Urinary bladder (tissue), 4 donors: ENCODE measurements around the gene TNIK. TPM values are rescaled to one million over a fixed set of nuclear protein-coding genes. Genes with fewer than 3 reads are reported as not detected.

ENCODE experiments used
- DNase-seq: peaks from one replicate; pipeline ENCODE4 v3.0.0-alpha.2; 2015; ENCODE audit errors: extremely low spot score
- H3K27ac ChIP-seq: one replicate; pipeline ENCODE4 v1.5.1; 2013; ENCODE audit warnings: low read depth, mild to moderate bottlenecking, moderate library complexity
- H3K36me3 ChIP-seq: one replicate; pipeline ENCODE4 v1.6.1; 2013; ENCODE audit warnings: mild to moderate bottlenecking, moderate library complexity; ENCODE audit not compliant: insufficient read depth
- H3K4me1 ChIP-seq: one replicate; pipeline ENCODE4 v1.6.1; 2013; ENCODE audit warnings: mild to moderate bottlenecking, moderate library complexity; ENCODE audit not compliant: insufficient read depth
- H3K4me3 ChIP-seq: one replicate; pipeline ENCODE4 v1.5.1; 2013; ENCODE audit warnings: low read depth, low read length
- WGBS: extraction: QIAGEN DNeasy Blood & Tissue Kit; methylation state at CpG from one replicate; pipeline ENCODE4 v1.1.7; 2013; 5-methylcytosine and 5-hydroxymethylcytosine counted together
- polyA plus RNA-seq: library from polyadenylated mRNA; stranded (reverse); fragments of 200-250 nt; gene quantifications from one replicate; pipeline ENCODE4 v1.2.3, GENCODE V29; 2013
- total RNA-seq: library from RNA; depleted of rRNA; stranded (reverse); fragments of >200 nt; gene quantifications from one replicate; pipeline ENCODE4 v1.2.3, GENCODE V29; 2014
- donor health status: healthy with polysubstance abuse.
- donor health status: healthy.

TNIK gene
- total and polyA plus RNA-seq, 2 donors: 6.5 to 26.6 TPM

GRCh38 chr3:171225165-171225564 lies 235.0 kb downstream of the TNIK start:
- Histone ChIP-seq H3K27ac (no peak overlapping the region), H3K4me3 (no peak overlapping the region), H3K4me1 (no peaks in the 10 kb centered on the region), H3K36me3 (no peaks in the 10 kb centered on the region)
- DNase-seq: no peak
- WGBS: 89% methylated on average over 2 of the region's 2 CpGs

GRCh38 chr3:171223396-171223795 lies 236.8 kb downstream of the TNIK start:
- H3K27ac ChIP-seq: no peak overlapping the region
- 95% methylated on average over 1 of the region's 1 CpG for WGBS
- H3K4me3 ChIP-seq: no peak overlapping the region

DNA sequence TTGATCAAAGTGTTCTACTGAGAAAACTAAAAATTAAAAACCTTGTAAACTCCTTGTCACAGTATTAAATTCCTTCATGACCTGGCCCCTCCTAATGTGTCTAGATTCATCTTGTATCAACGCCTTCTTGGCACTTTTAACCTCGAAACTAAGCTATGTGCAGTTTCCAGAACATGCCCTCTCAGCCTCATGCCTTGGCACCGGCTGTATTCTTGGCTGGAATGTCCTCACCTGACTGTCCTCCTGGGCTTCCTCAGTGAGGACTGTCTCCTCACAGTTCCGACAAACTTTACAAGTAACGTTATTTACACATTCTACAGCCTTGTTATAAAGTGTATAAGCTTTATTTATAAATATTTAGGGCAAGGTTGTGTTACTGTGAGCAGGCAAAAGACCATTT lies 237.2 kb downstream of the TNIK start:
- H3K27ac ChIP-seq: no peak overlapping the region
- WGBS: 65% methylated on average over 5 of the region's 5 CpGs

More at GRCh38 chr3:171223396-171223795, 236.8 kb downstream of the TNIK start:
- no peak for DNase-seq
- no peaks in the 10 kb centered on the region for H3K36me3 ChIP-seq
- H3K4me1 ChIP-seq: no peaks in the 10 kb centered on the region

DNA sequence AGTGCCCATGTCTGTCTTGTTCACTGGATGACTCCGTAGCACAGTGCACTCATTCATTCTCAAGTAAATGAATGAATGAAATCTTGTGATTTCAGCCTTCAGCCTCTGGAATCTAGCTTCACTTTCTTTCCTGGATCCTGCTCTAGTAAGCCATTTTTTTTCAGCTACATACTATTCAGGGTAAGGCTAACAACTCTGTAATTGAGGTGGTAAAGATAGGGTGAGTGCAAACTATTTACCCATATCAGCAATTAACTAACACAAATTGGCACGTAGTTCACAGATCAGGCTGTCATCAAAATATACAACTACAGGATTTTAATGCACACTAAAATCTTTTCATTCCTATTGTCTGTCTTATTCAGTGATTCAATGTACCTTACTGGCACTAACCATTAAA lies 238.6 kb downstream of the TNIK start:
- Histone ChIP-seq H3K4me3 (no peak overlapping the region), H3K36me3 (no peaks in the 10 kb centered on the region), H3K27ac (no peak overlapping the region), H3K4me1 (no peaks in the 10 kb centered on the region)
- DNase-seq: no peak
- 96% methylated on average over 2 of the region's 2 CpGs for WGBS

More for the DNA sequence above, 237.2 kb downstream of the TNIK start:
- no peaks in the 10 kb centered on the region for H3K36me3 ChIP-seq
- no peaks in the 10 kb centered on the region for H3K4me1 ChIP-seq
- no peak for DNase-seq
- no peak overlapping the region for H3K4me3 ChIP-seq

- DNase-seq: no peak
- Histone ChIP-seq H3K4me3 (no peak overlapping the region), H3K36me3 (no peaks in the 10 kb centered on the region), H3K4me1 (no peaks in the 10 kb centered on the region), H3K27ac (no peak overlapping the region)
- 83% methylated on average over 2 of the region's 2 CpGs for WGBS
Measured at GRCh38 chr3:171221104-171221503, 239.1 kb downstream of the TNIK start.

GRCh38 chr3:171219258-171219657 lies 240.9 kb downstream of the TNIK start:
- no peak for DNase-seq
- Histone ChIP-seq H3K4me3 (no peak overlapping the region), H3K27ac (no peak overlapping the region), H3K4me1 (no peaks in the 10 kb centered on the region), H3K36me3 (no peaks in the 10 kb centered on the region)

DNA sequence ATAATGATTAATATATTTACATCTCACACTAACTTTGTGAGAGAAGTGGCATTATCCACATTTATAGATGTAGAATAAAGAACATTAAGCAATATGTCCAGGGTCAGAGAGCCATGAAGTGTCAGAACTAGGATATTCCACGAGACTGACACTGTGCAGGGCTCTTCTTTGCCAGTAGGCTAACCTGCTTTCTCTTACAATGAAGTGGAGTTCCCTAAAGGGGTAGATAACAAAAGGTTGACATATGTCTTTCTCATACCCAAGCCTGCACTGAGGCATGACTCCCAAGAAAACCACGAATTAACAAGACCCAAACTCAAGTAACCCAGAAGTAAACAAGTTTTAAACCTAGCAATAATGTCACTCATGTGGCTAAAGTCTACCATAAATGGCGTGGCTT lies 242.1 kb downstream of the TNIK start:
- 82% methylated on average over 3 of the region's 3 CpGs for WGBS
- no peaks in the 10 kb centered on the region for H3K36me3 ChIP-seq
- DNase-seq: no peak
- H3K4me3 ChIP-seq: no peak overlapping the region
- H3K27ac ChIP-seq: no peak overlapping the region
- H3K4me1 ChIP-seq: no peaks in the 10 kb centered on the region

DNA sequence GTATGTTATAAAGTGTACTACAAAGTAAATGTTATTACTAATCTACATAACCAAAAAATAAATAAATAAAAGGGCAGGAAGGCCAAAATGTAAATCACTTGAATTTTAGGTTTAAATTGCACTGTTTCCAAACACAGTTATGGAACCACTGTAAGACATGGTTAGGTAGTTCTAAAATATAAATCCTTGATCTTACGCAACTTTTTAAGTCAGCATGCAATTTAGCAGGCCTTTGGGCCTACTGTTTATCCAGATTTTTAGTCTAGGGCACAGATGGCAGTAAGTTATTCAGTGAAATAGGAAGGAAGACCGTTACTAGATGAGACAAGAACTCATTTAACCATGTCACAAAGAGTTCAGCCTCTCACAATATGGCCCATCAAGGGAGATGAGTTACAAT lies 246.3 kb downstream of the TNIK start:
- H3K27ac ChIP-seq: no peak overlapping the region
- no peak for DNase-seq
- no peaks in the 10 kb centered on the region for H3K4me1 ChIP-seq

DNA sequence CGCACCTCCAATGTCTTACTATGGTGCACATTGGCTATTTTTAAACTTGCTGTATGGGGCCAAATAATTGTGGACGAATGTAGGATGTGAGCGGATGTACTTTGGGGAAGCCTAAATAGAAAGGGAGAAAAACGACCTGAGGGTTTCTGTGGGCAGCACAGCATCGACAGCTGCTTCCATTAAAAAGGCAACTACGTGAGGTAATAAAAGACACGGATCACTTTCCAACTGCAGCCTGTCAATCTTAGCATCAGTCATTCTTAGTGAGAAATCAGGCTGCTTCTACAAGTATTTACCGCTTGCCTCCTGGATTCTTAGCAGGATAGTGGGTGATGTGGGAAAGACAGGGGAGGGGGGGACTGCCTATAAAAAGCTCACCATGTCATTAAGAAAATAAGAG lies 247.0 kb downstream of the TNIK start:
- Histone ChIP-seq H3K4me1 (no peaks in the 10 kb centered on the region), H3K4me3 (no peak overlapping the region), H3K27ac (no peak overlapping the region), H3K36me3 (no peaks in the 10 kb centered on the region)
- no peak for DNase-seq
- WGBS: 80% methylated on average over 8 of the region's 8 CpGs

More for the DNA sequence above, 246.3 kb downstream of the TNIK start:
- 92% methylated on average over 2 of the region's 2 CpGs for WGBS
- no peaks in the 10 kb centered on the region for H3K36me3 ChIP-seq
- H3K4me3 ChIP-seq: no peak overlapping the region

- Histone ChIP-seq H3K36me3 (no peaks in the 10 kb centered on the region), H3K4me1 (no peaks in the 10 kb centered on the region), H3K4me3 (no peak overlapping the region), H3K27ac (no peak overlapping the region)
- 89% methylated on average over 3 of the region's 3 CpGs for WGBS
- no peak for DNase-seq
Measured at GRCh38 chr3:171212648-171213047, 247.6 kb downstream of the TNIK start.

DNA sequence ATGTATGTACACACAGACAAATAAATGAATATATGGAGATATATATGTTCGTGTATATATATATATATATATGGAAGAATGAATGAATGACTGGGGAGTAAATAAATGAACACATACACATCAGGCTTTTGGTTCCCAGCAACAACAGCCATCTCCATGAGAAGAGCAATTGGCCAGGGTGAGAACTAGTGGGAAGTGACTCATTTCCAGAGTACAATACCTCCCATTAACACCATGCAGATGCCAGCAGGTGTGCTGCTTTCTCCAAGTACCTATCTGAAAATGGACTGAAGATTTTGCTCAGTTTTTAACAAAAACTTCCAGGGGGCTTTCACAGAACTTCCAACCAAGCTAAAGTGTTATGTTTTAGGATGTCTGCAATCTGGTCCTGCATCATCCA lies 253.9 kb downstream of the TNIK start:
- no peak for DNase-seq
- H3K36me3 ChIP-seq: peaks cover 1% of the 10 kb centered on the region
- H3K27ac ChIP-seq: no peak overlapping the region
- 87% methylated on average over 1 of the region's 1 CpG for WGBS
- H3K4me1 ChIP-seq: no peaks in the 10 kb centered on the region
- H3K4me3 ChIP-seq: no peak overlapping the region

DNA sequence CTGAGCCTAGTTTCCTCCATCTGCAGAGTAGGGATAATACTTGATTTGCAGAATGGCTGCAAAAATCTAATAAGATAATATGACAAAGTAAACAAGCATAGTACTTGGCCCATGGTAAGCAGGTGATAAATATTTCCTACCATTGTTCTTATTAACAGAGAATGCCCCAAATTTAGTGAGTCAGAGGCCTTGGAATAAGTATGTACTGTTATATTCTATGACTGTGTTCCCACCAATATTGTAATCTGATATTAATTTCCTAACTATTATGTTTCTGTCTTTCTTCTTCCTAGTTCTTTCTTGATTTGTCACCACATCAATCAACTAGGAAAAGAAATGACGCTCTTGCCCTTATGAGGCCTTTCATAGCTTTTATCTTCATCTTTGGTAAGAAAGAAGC lies 255.3 kb downstream of the TNIK start:
- Histone ChIP-seq H3K27ac (no peak overlapping the region), H3K4me1 (no peaks in the 10 kb centered on the region), H3K36me3 (peaks cover 1% of the 10 kb centered on the region), H3K4me3 (no peak overlapping the region)
- DNase-seq: no peak
- 92% methylated on average over 1 of the region's 1 CpG for WGBS

DNA sequence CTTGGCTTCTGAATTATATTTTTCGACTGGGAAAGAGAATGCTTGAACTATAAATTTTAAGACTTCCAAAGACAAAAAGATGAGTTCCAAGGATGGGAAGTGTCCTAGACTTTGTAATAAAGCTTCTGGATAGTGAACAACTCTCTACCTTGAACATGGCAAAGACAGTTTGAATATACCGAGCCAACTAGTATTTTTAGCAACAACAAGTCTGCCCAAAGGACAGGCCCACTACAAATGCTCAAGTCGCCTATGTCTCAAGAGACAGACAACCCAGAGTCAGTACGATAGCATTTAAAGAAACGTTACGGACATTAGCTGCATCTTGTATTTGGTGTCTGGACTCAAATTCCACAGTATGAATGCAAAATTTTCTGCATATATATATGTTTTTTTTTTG lies 258.4 kb downstream of the TNIK start:
- Histone ChIP-seq H3K4me1 (no peaks in the 10 kb centered on the region), H3K27ac (no peak overlapping the region), H3K4me3 (no peak overlapping the region), H3K36me3 (peaks cover 1% of the 10 kb centered on the region)
- no peak for DNase-seq
- WGBS: 72% methylated on average over 6 of the region's 6 CpGs

DNA sequence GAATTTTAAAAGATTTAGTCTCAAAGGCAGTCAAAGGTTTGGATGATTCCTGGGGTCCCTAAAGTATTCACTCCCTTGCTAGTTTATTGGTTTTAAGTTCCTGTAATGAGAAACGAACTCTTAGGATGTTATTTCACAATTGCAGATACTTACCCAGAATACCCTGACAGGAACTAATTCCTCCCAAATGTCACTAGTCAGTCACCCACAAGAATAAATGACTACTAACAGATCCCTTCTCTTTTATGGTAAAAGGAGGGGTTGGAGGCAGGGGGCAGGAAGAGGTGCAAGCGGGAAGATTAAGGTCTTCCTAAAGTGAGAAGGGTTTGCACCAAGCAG lies 259.5 kb downstream of the TNIK start:
- Histone ChIP-seq H3K36me3 (peaks cover 1% of the 10 kb centered on the region), H3K4me1 (no peaks in the 10 kb centered on the region), H3K4me3 (no peak overlapping the region), H3K27ac (no peak overlapping the region)
- WGBS: 90% methylated on average over 2 of the region's 2 CpGs
- DNase-seq: no peak

- Histone ChIP-seq H3K27ac (no peak overlapping the region), H3K4me1 (no peaks in the 10 kb centered on the region), H3K4me3 (no peak overlapping the region), H3K36me3 (no peaks in the 10 kb centered on the region)
- WGBS: 79% methylated on average over 3 of the region's 3 CpGs
- DNase-seq: no peak
Measured at GRCh38 chr3:171200052-171200749, 260.0 kb downstream of the TNIK start.
